ENCODE measurements around the gene NAA40. TPM values are rescaled to one million over a fixed set of nuclear protein-coding genes. Genes with fewer than 3 reads are reported as not detected.

Gene NAA40
- total and polyA plus RNA-seq, 3 donors from 2014 or later, result 44.8 to 57.5 (median 49.7) TPM

GRCh38 chr11:63923319-63923718, 15.5 kb upstream of the NAA40 start:
- no peaks in the 10 kb centered on the region for H3K36me3 ChIP-seq (ENCODE audit: low read depth, missing control alignments)
- H3K4me1 ChIP-seq, result peaks cover 26% of the 10 kb centered on the region
- 31 to 46% methylated on average over 4 of the region's 4 CpGs for WGBS, 2 donors
- H3K9me3 ChIP-seq, result no peaks in the 10 kb centered on the region
- H3K27ac ChIP-seq, result no peak overlapping the region
- H3K27me3 ChIP-seq, result no peaks in the 10 kb centered on the region
- intact Hi-C loops (cut with DNase I; ENCODE audit: low total_unique reads), result no loop called here
- TF ChIP-seq POLR2A (IDR thresholded peaks at IDR 0.05) (no peak), CTCF (IDR thresholded peaks at IDR 0.05) (no peak)
- DNase-seq, result no peak
- H3K4me3 ChIP-seq, result no peak overlapping the region

- no peak overlapping the region for H3K4me3 ChIP-seq
- intact Hi-C loops (cut with DNase I; ENCODE audit: low total_unique reads), result no loop called here
- H3K27me3 ChIP-seq, result no peaks in the 10 kb centered on the region
- no peak for TF ChIP-seq CTCF (IDR thresholded peaks at IDR 0.05)
- no peak for TF ChIP-seq POLR2A (IDR thresholded peaks at IDR 0.05)
- no peaks in the 10 kb centered on the region for H3K36me3 ChIP-seq (ENCODE audit: low read depth, missing control alignments)
- 78% methylated on average over 5 of the region's 5 CpGs for WGBS, 2 donors
- H3K9me3 ChIP-seq, result no peaks in the 10 kb centered on the region
- no peak for DNase-seq
- no peaks in the 10 kb centered on the region for H3K4me1 ChIP-seq
- H3K27ac ChIP-seq, result no peak overlapping the region
Measured at GRCh38 chr11:63929616-63930015, 9.2 kb upstream of the NAA40 start.

- intact Hi-C loops (cut with DNase I; ENCODE audit: low total_unique reads), result no loop called here
Measured at GRCh38 chr11:63931045-63931444, 7.8 kb upstream of the NAA40 start.

GRCh38 chr11:63931876-63932275, 6.9 kb upstream of the NAA40 start:
- Histone ChIP-seq H3K27me3 (no peaks in the 10 kb centered on the region), H3K4me1 (no peaks in the 10 kb centered on the region), H3K4me3 (no peak overlapping the region), H3K9me3 (no peaks in the 10 kb centered on the region), H3K36me3 (ENCODE audit: low read depth, missing control alignments) (no peaks in the 10 kb centered on the region), H3K27ac (no peak overlapping the region)
- 76 to 85% methylated on average over 11 to 12 of the region's 12 CpGs for WGBS, 2 donors
- no peak for DNase-seq
- no peak for TF ChIP-seq POLR2A (IDR thresholded peaks at IDR 0.05)
- no peak for TF ChIP-seq CTCF (IDR thresholded peaks at IDR 0.05)
- intact Hi-C loops (cut with DNase I; ENCODE audit: low total_unique reads), result no loop called here

More at GRCh38 chr11:63931045-63931444, 7.8 kb upstream of the NAA40 start:
- DNase-seq, result no peak
- TF ChIP-seq CTCF (IDR thresholded peaks at IDR 0.05), result no peak
- no peak for TF ChIP-seq POLR2A (IDR thresholded peaks at IDR 0.05)
- no peak overlapping the region for H3K4me3 ChIP-seq
- no peaks in the 10 kb centered on the region for H3K27me3 ChIP-seq
- no peaks in the 10 kb centered on the region for H3K9me3 ChIP-seq
- no peak overlapping the region for H3K27ac ChIP-seq
- H3K4me1 ChIP-seq, result no peaks in the 10 kb centered on the region
- WGBS, 2 donors, result 44 to 65% methylated on average over 6 of the region's 6 CpGs
- H3K36me3 ChIP-seq (ENCODE audit: low read depth, missing control alignments), result no peaks in the 10 kb centered on the region

- no peak for DNase-seq
- TF ChIP-seq CTCF (IDR thresholded peaks at IDR 0.05) (no peak), POLR2A (IDR thresholded peaks at IDR 0.05) (no peak)
- intact Hi-C loops (cut with DNase I; ENCODE audit: low total_unique reads), result no loop called here
Measured at GRCh38 chr11:63933459-63933858, 5.3 kb upstream of the NAA40 start.

More at GRCh38 chr11:63933459-63933858, 5.3 kb upstream of the NAA40 start:
- Histone ChIP-seq H3K36me3 (ENCODE audit: low read depth, missing control alignments) (no peaks in the 10 kb centered on the region), H3K9me3 (no peaks in the 10 kb centered on the region), H3K4me3 (no peak overlapping the region), H3K4me1 (no peaks in the 10 kb centered on the region), H3K27ac (no peak overlapping the region), H3K27me3 (no peaks in the 10 kb centered on the region)
- WGBS, 2 donors, result 33 to 60% methylated on average over 1 of the region's 1 CpG

All from testis (tissue), 3 donors.